ENCODE data around the gene TRIO.
"Not testable (repeated sequence)": the region's sequence is repeated elsewhere in the genome, so short reads cannot be mapped to it uniquely, and the experiment has no call there.

TRIO gene

DNA sequence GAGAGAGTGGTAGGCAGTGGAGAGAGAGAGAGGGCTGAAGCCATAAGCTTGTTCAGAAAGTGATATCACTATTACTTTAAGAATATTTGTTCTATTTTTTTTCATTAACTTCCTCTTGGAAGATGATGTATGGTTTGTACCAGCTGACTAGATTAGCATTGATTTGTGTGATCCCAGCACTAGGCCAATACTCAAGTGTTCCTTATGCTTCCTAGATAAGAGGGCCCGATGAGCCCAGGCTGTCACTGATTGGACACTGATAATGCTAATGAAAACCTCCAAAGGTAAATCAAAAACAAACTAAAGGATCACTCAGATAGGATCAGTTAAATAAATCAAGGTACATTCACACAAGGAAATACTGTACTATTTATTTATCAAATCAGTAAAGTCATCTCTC, 385.8 kb downstream of the TRIO start:
- DNase-seq, result peak; percentile 39

- no peak for DNase-seq
These were observed 388.5 kb downstream of the TRIO start for GRCh38 chr5:14531668-14532067.

GRCh38 chr5:14532180-14532579, 389.0 kb downstream of the TRIO start:
- DNase-seq, result no peak

- DNase-seq, result peak; percentile 58
These were observed 391.6 kb downstream of the TRIO start for GRCh38 chr5:14534773-14535172.

DNA sequence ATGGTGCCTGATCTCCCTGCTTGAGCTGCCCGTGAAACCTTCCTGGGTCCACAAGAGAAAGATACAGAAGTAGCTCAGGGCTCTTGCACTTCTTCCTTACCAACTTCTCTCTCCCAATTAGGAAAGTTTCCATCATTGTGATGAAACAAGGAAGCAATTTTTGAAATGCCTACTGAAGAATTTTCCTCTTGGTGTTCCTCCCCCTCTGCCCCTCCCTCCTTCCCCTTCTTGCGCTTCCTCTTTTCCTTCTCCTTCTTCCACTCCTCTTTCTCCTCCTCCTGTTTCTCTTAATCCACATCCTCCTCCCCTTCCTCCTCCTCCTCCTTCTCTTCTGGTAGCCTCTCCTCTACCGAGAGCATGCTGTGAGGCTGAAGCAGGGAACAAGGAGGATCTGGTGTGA, 402.2 kb downstream of the TRIO start:
- DNase-seq, result no peak

DNA sequence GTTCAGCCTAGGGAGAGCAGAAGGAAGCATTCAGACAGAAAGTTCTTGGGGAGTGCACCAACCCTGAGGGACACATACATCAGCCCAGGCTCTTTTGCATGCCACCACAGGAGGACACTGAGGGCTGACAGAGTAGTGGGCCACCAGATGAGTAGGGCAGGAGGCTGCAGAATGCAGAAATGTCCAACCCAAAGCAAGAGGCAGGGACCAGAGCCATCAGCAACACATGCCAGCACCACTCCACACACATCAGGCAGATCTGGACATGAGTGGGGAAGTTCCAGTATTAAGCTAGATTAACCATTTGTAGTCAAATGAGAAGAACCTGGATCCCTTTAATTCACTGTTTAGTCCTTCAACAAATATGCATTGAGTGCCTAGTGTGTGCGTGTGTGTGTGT, 402.7 kb downstream of the TRIO start:
- DNase-seq, result no peak

GRCh38 chr5:14547666-14548065, 404.5 kb downstream of the TRIO start:
- no peak for DNase-seq

- DNase-seq, result no peak
These were observed 408.1 kb downstream of the TRIO start for GRCh38 chr5:14551211-14551610.

GRCh38 chr5:14552017-14552416, 408.9 kb downstream of the TRIO start:
- DNase-seq, result no peak

DNA sequence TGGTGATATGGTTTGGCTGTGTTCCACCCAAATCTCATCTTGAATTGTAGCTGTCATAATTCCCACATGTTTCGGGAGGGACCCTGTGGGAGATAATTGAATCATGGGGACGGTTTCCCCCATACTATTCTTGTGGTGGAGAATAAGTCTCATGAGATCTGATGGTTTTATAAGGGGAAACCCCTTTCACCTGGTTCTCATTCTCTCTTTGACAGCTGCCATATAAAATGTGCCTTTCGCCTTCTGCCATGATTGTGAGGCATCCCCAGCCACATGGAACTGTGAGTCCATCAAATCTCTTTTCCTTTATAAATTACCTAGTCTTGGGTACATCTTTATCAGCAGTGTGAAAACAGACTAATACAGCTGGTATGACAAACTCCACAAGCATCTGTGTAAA, 411.1 kb downstream of the TRIO start:
- DNase-seq, result not testable (repeated sequence)

DNA sequence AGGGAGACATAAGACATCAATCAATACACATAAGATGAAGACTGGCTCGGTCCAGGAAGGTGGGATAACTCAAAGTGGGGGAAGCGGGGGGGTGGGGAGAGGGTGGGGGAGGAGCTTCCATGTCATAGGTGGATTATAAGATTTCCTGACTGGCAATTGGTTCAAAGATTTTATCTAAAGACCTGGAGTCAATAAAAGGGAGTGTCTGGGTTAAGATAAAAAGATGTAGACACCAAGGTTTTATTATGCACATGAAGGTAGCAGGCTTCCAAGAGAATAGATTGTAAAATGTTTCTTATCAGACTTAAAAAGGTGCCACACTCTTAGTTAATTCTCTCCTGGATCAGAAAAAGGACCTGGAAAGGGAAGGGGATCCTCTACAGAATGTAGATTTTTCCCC, 412.9 kb downstream of the TRIO start:
- no peak for DNase-seq

DNA sequence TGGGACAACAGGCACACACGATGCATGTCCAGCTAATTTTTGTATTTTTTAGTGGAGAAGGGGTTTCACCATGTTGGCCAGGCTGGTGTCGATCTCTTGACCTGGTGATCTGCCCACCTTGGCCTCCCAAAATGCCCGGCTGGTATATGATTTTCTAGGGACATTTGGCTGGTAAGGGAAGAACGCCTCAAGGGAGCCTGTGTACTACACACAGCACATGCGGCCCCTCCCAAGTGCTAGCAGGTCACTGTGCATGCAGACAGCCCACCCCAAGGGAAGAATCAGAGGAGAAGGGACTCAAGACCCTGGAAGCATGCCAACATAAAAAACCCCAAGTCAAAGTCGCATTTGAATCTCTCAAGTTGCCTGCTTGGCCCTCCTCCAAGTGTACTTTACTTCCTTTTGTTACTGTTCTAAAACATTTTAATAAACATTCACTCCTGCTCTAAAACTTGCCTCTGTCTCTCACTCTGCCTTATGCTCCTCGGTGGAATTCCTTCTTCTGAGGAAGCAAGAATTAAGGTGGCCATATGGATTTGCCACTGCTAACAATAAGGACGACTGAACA, 414.1 kb downstream of the TRIO start:
- DNase-seq, result no peak

DNA sequence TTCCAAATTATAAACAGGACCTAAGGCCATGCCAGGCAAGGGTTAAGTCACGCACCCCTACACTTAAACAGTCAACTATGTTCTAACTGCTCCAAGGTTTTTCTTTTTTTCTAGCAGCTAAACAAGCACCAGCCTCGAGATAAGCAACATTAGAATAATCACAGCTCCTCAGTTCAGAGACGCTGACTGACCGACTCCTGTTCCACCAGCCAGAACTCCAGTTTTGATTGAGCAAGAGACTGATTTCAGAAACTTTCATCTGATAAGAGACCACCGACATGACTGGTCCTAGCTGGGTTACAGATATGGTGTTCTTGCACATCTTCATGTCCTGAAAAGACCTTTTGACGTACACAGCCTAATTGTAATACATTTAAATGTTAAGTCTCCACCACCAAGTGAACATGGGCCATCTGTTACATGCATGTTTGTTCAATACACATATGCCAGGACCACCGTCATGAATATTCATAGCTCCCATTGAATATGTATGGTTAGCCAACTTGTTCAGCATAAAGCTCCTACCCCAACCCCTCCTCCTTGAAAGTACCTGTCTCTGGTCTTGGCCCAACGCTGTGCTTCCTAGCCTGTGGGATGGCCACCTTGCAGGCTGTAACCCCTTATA, 414.8 kb downstream of the TRIO start:
- DNase-seq, result no peak

Measured in NCI-H748 treated with DMSO at 0.1 percent for 48 hours (cell line).